Activated naive CD4-positive, alpha-beta T cell treated with anti-CD3 and anti-CD28 coated beads, Interleukin-2, amount 50 U/mL, for 16 hours (primary cell): ENCODE results near the gene CSF3R.
"Not testable (repeated sequence)": the region's sequence is repeated elsewhere in the genome, so short reads cannot be mapped to it uniquely, and the experiment has no call there.

Experiments
- DNase-seq: peaks from one replicate; pipeline ENCODE4 v3.0.0-alpha.2; 2020

Gene CSF3R

GRCh38 chr1:36512842-36513241 is 30.1 kb upstream of the CSF3R start:
- no peak for DNase-seq

GRCh38 chr1:36511804-36512798 is 29.4 kb upstream of the CSF3R start:
- DNase-seq, result no peak

- DNase-seq, result not testable (repeated sequence)
Observed at GRCh38 chr1:36511220-36511619, 28.5 kb upstream of the CSF3R start.

- DNase-seq, result no peak
Observed at GRCh38 chr1:36510418-36510817, 27.7 kb upstream of the CSF3R start.

GRCh38 chr1:36508257-36508656 is 25.5 kb upstream of the CSF3R start:
- DNase-seq, result no peak

- no peak for DNase-seq
Observed at GRCh38 chr1:36506276-36506920, 23.7 kb upstream of the CSF3R start.

GRCh38 chr1:36503733-36504132 is 21.0 kb upstream of the CSF3R start:
- DNase-seq, result no peak

- no peak for DNase-seq
Observed at GRCh38 chr1:36503159-36503558, 20.4 kb upstream of the CSF3R start.

GRCh38 chr1:36502616-36503015 is 19.9 kb upstream of the CSF3R start:
- no peak for DNase-seq

- DNase-seq, result not testable (repeated sequence)
Observed at GRCh38 chr1:36501911-36502310, 19.2 kb upstream of the CSF3R start.

GRCh38 chr1:36497207-36497606 is 14.5 kb upstream of the CSF3R start:
- DNase-seq, result no peak

GRCh38 chr1:36494971-36495370 is 12.3 kb upstream of the CSF3R start:
- no peak for DNase-seq

GRCh38 chr1:36493524-36493923 is 10.8 kb upstream of the CSF3R start:
- DNase-seq, result no peak

- DNase-seq, result no peak
Observed at GRCh38 chr1:36492491-36492890, 9.8 kb upstream of the CSF3R start.

- DNase-seq, result not testable (repeated sequence)
Observed at GRCh38 chr1:36489258-36490051, 6.7 kb upstream of the CSF3R start.

- no peak for DNase-seq
Observed at GRCh38 chr1:36487906-36488305, 5.2 kb upstream of the CSF3R start.

- not testable (repeated sequence) for DNase-seq
Observed at GRCh38 chr1:36487336-36487725, 4.6 kb upstream of the CSF3R start.

- DNase-seq, result no peak
Observed at GRCh38 chr1:36486439-36487335, 4.0 kb upstream of the CSF3R start.

- no peak for DNase-seq
Observed at GRCh38 chr1:36486093-36486438, 3.4 kb upstream of the CSF3R start.

- DNase-seq, result no peak
Observed at GRCh38 chr1:36484099-36484498, 1.4 kb upstream of the CSF3R start.

GRCh38 chr1:36481771-36482723 is 666 bp downstream of the CSF3R start:
- no peak for DNase-seq
